CD14-positive monocyte (primary cell): Measurements from ENCODE around the gene ENOSF1. TPM values are rescaled to one million over a fixed set of nuclear protein-coding genes. Genes with fewer than 3 reads are reported as not detected.
A peak's percentile ranks its signal among the peaks of the same experiment; 100 is the strongest.

Experiments used
- DNase-seq, 3 donors: peaks; one replicate each; pipeline ENCODE4 v3.0.0-alpha.2; 2011 to 2022
- H2AFZ ChIP-seq: 2 replicates; pipeline ENCODE4 v1.6.0; 2012; ENCODE audit warnings: mild to moderate bottlenecking, low read depth, low read length, inconsistent platforms; ENCODE audit not compliant: insufficient read depth, poor library complexity, severe bottlenecking
- H3K27ac ChIP-seq, 2 donors: 1 replicate in 1 of 2; 2 replicates in 1 of 2; pipeline ENCODE4 v1.5.1; 2012 to 2013; ENCODE audit warnings: low read length in 2 of 2, control low read depth in 1 of 2, inconsistent platforms in 1 of 2, low read depth in 1 of 2, mild to moderate bottlenecking in 1 of 2
- H3K27me3 ChIP-seq, 2 donors: one replicate each; pipeline versions ENCODE4 v1.6.0 to v1.6.1; 2011 to 2013; ENCODE audit warnings: low read length in 2 of 2; ENCODE audit not compliant: control insufficient read depth in 2 of 2, insufficient read depth in 2 of 2
- H3K36me3 ChIP-seq, 2 donors: replicated peaks in 1 of 2; 1 replicate in 1 of 2; 2 replicates in 1 of 2; pipeline versions ENCODE4 v1.5.1 to v1.6.1; 2012 to 2013; ENCODE audit warnings: low read length in 2 of 2, control low read depth in 1 of 2, inconsistent platforms in 1 of 2, mild to moderate bottlenecking in 1 of 2; ENCODE audit not compliant: insufficient read depth in 2 of 2, control insufficient read depth in 1 of 2
- H3K4me1 ChIP-seq, 2 donors: 1 replicate in 1 of 2; 2 replicates in 1 of 2; pipeline versions ENCODE4 v1.5.1 to v1.6.1; 2012 to 2013; ENCODE audit warnings: low read length in 2 of 2, control low read depth in 1 of 2, inconsistent platforms in 1 of 2, mild to moderate bottlenecking in 1 of 2, moderate library complexity in 1 of 2; ENCODE audit not compliant: insufficient read depth in 2 of 2, control insufficient read depth in 1 of 2
- H3K4me2 ChIP-seq: replicated peaks from 2 replicates; pipeline ENCODE3; 2012; ENCODE audit warnings: low read length, moderate library complexity, mild to moderate bottlenecking; ENCODE audit not compliant: poor library complexity, severe bottlenecking; ENCODE audit errors: extremely low read depth
- H3K4me3 ChIP-seq, 3 experiments: fragments of 200-600 bp in 1 of 3; sonication (generic) in 1 of 3; replicated peaks in 1 of 3; 1 replicate in 2 of 3; 2 replicates in 1 of 3; pipeline ENCODE4 v1.5.1; 2011 to 2013; ENCODE audit warnings: low read length in 3 of 3, mild to moderate bottlenecking in 3 of 3, control low read depth in 2 of 3, low read depth in 2 of 3, inconsistent platforms in 1 of 3, moderate library complexity in 1 of 3
- H3K79me2 ChIP-seq: 2 replicates; pipeline ENCODE4 v1.6.0; 2012; ENCODE audit warnings: mild to moderate bottlenecking, control low read depth, inconsistent platforms, low read length, moderate library complexity; ENCODE audit not compliant: insufficient read depth
- H3K9ac ChIP-seq: 2 replicates; pipeline ENCODE4 v1.6.0; 2017; ENCODE audit warnings: low read length, mild to moderate bottlenecking; ENCODE audit not compliant: insufficient read depth, poor library complexity, severe bottlenecking
- H3K9me3 ChIP-seq, 2 donors: replicated peaks in 1 of 2; 1 replicate in 1 of 2; 2 replicates in 1 of 2; pipeline versions ENCODE4 v1.5.1 to v1.6.1; 2012 to 2013; ENCODE audit warnings: low read length in 2 of 2, control low read depth in 1 of 2; ENCODE audit not compliant: control insufficient read depth in 1 of 2, insufficient read depth in 1 of 2
- H4K20me1 ChIP-seq: 2 replicates; pipeline ENCODE4 v1.6.0; 2012; ENCODE audit warnings: mild to moderate bottlenecking, low read length, control low read depth, moderate library complexity; ENCODE audit not compliant: insufficient read depth
- H3K27ac Mint-ChIP-seq, 7 donors: one replicate each; pipeline ENCODE4 v1.8.0; 2020; ENCODE audit warnings: mild to moderate bottlenecking in 7 of 7, mixed read lengths in 7 of 7, moderate library complexity in 6 of 7, inconsistent platforms in 2 of 7
- H3K27me3 Mint-ChIP-seq, 3 donors: one replicate each; pipeline ENCODE4 v1.8.0; 2021 to 2022; ENCODE audit warnings: low read depth in 3 of 3, mild to moderate bottlenecking in 3 of 3, mixed read lengths in 3 of 3, moderate library complexity in 3 of 3, inconsistent platforms in 1 of 3
- H3K36me3 Mint-ChIP-seq, 2 donors: one replicate each; pipeline ENCODE4 v1.8.0; 2020; ENCODE audit warnings: mixed read lengths in 2 of 2, inconsistent platforms in 1 of 2, mild to moderate bottlenecking in 1 of 2
- H3K4me1 Mint-ChIP-seq: one replicate; pipeline ENCODE4 v1.8.0; 2020; ENCODE audit warnings: mild to moderate bottlenecking, mixed read lengths
- H3K4me3 Mint-ChIP-seq, 2 donors: one replicate each; pipeline ENCODE4 v1.8.0; 2020; ENCODE audit warnings: mild to moderate bottlenecking in 2 of 2, mixed read lengths in 2 of 2, moderate library complexity in 1 of 2
- H3K9me3 Mint-ChIP-seq, 7 donors: one replicate each; pipeline ENCODE4 v1.8.0; 2020 to 2022; ENCODE audit warnings: mixed read lengths in 7 of 7, mild to moderate bottlenecking in 6 of 7, moderate library complexity in 6 of 7, inconsistent platforms in 2 of 7
- CTCF ChIP-seq: fragments of 200-600 bp; IDR thresholded peaks from one replicate; pipeline ENCODE4 v1.8.0; 2022; ENCODE audit warnings: antibody characterized with exemption, mild to moderate bottlenecking
- WGBS: methylation state at CpG from one replicate; pipeline ENCODE4 v1.1.5; 2013; ENCODE audit warnings: missing lambda C conversion rate; ENCODE audit not compliant: insufficient coverage; 5-methylcytosine and 5-hydroxymethylcytosine counted together
- intact Hi-C, 2 donors: fragments of 100-400 bp; cut with micrococcal nuclease; formaldehyde crosslinking; loops; one replicate each; pipeline versions ENCODE4 v1.15.0 to v1.15.1; 2023
- polyA plus RNA-seq, 3 donors: library from polyadenylated mRNA; depleted of rRNA in 1 of 3; unstranded in 2 of 3; stranded (reverse) in 1 of 3; fragments of 300-500 nt in 2 of 3; fragments of >200 nt in 1 of 3; fragmentation: Illumina TruSeq in 2 of 3; gene quantifications; 1 replicate in 2 of 3; 2 replicates in 1 of 3; pipeline ENCODE4 v1.2.3, GENCODE V29; 2012 to 2021

ENOSF1 gene
- polyA plus RNA-seq, 3 donors: 2.2 to 11.6 (median 2.3) TPM

DNA sequence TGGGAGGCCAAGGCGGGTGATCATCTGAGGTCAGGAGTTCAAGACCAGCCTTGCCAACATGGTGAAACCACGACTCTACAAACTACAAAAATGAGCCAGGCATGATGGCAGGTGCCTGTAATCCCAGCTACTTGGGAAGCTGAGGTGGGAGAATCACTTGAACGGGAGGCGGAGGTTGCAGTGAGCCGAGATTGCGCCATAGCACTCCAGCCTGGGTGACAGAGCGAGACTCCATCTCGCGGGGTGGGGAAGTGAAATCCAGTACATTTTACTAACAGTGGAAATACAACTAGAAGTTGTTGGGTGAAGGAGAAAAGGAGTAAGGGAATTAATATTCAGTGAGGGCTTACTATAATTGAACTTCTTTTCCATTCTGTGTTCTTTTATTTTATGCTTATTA lies 13.2 kb upstream of the ENOSF1 start:
- Histone ChIP-seq H3K27ac (no peak overlapping the region), H3K9ac (no peak overlapping the region), H3K27me3 (peaks cover 0 to 5% of the 10 kb centered on the region in 2 donors), H2AFZ (peak overlapping the region; percentile 5), H3K79me2 (no peaks in the 10 kb centered on the region), H3K36me3 (no peaks in the 10 kb centered on the region), H4K20me1 (no peaks in the 10 kb centered on the region), H3K4me1 (peaks cover 3 to 4% of the 10 kb centered on the region in 2 donors), H3K9me3 (no peaks in the 10 kb centered on the region), H3K4me3 (no peak overlapping the region), H3K4me2 (no peak overlapping the region)
- 50% methylated on average over 4 of the region's 9 CpGs for WGBS
- TF ChIP-seq CTCF: no peak
- H3K36me3 Mint-ChIP-seq: no peaks in the 10 kb centered on the region
- peaks cover 5% of the 10 kb centered on the region for H3K4me1 Mint-ChIP-seq
- peaks cover 5 to 23% (median 6%) of the 10 kb centered on the region in 3 donors for H3K27me3 Mint-ChIP-seq
- peaks cover 0 to 6% (median 0%) of the 10 kb centered on the region in 7 donors for H3K9me3 Mint-ChIP-seq
- intact Hi-C loops: no loop called here
- DNase-seq: peak; percentile 18 to 52 (median 22)
- H3K27ac Mint-ChIP-seq: no peak overlapping the region
- no peak overlapping the region for H3K4me3 Mint-ChIP-seq

- Histone ChIP-seq H3K27me3 (peaks cover 0 to 5% of the 10 kb centered on the region in 2 donors), H3K79me2 (no peaks in the 10 kb centered on the region), H3K27ac (no peak overlapping the region), H3K36me3 (no peaks in the 10 kb centered on the region), H3K9me3 (no peaks in the 10 kb centered on the region), H4K20me1 (no peaks in the 10 kb centered on the region), H3K4me1 (peaks cover 3 to 4% of the 10 kb centered on the region in 2 donors), H3K9ac (no peak overlapping the region), H3K4me3 (no peak overlapping the region), H3K4me2 (no peak overlapping the region), H2AFZ (no peak overlapping the region)
- no CpG with 5 or more reads among the region's 1 CpG for WGBS
- Mint-ChIP-seq H3K9me3 (peaks cover 0 to 3% (median 0%) of the 10 kb centered on the region in 7 donors), H3K4me1 (peaks cover 5% of the 10 kb centered on the region), H3K27ac (no peak overlapping the region), H3K27me3 (peaks cover 0 to 17% (median 3%) of the 10 kb centered on the region in 3 donors), H3K36me3 (no peaks in the 10 kb centered on the region), H3K4me3 (no peak overlapping the region)
- intact Hi-C loops: no loop called here
- no peak for DNase-seq
- TF ChIP-seq CTCF: no peak
Measured at GRCh38 chr18:723541-724080, 11.2 kb upstream of the ENOSF1 start.
